Natural killer cell (primary cell): ENCODE measurements around the gene LTC4S. TPM values are rescaled to one million over a fixed set of nuclear protein-coding genes. Genes with fewer than 3 reads are reported as not detected.

ENCODE experiments used
- ATAC-seq, 3 donors: fragments of 150-1000 bp in 2 of 3; fragments of 200-7000 bp in 1 of 3; cut with Tn5 transposase; 1 replicate in 1 of 3; 2 replicates in 2 of 3; pipeline ENCODE4 v1.10.0; 2021; ENCODE audit warnings: mild to moderate bottlenecking in 2 of 3, moderate library complexity in 2 of 3
- DNase-seq, 2 donors: peaks; one replicate each; pipeline versions ENCODE4 v3.0.0 to v3.0.0-alpha.2; 2013 to 2021; ENCODE audit warnings: mixed read lengths in 1 of 2
- H3K27ac ChIP-seq: one replicate; pipeline ENCODE4 v1.5.1; 2013; ENCODE audit warnings: mild to moderate bottlenecking, low read length
- H3K27me3 ChIP-seq: one replicate; pipeline ENCODE4 v1.6.1; 2013; ENCODE audit warnings: low read length; ENCODE audit not compliant: control insufficient read depth, insufficient read depth
- H3K36me3 ChIP-seq: one replicate; pipeline ENCODE4 v1.6.1; 2013; ENCODE audit warnings: low read length; ENCODE audit not compliant: control insufficient read depth, insufficient read depth
- H3K4me1 ChIP-seq: one replicate; pipeline ENCODE4 v1.6.1; 2013; ENCODE audit warnings: low read length; ENCODE audit not compliant: control insufficient read depth, insufficient read depth
- H3K4me3 ChIP-seq: one replicate; pipeline ENCODE4 v1.5.1; 2013; ENCODE audit warnings: low read length
- H3K9me3 ChIP-seq: one replicate; pipeline ENCODE4 v1.6.1; 2013; ENCODE audit warnings: low read length; ENCODE audit not compliant: control insufficient read depth, insufficient read depth
- H3K27ac Mint-ChIP-seq, 2 donors: one replicate each; pipeline ENCODE4 v1.8.0; 2022; ENCODE audit warnings: mild to moderate bottlenecking in 2 of 2, mixed read lengths in 2 of 2, moderate library complexity in 1 of 2
- H3K27me3 Mint-ChIP-seq, 2 donors: one replicate each; pipeline ENCODE4 v1.8.0; 2022; ENCODE audit warnings: low read depth in 2 of 2, mixed read lengths in 2 of 2
- H3K36me3 Mint-ChIP-seq: one replicate; pipeline ENCODE4 v1.8.0; 2022; ENCODE audit warnings: mixed read lengths
- H3K4me1 Mint-ChIP-seq, 2 donors: one replicate each; pipeline ENCODE4 v1.8.0; 2022; ENCODE audit warnings: mixed read lengths in 2 of 2
- H3K4me3 Mint-ChIP-seq: one replicate; pipeline ENCODE4 v1.8.0; 2022; ENCODE audit warnings: mild to moderate bottlenecking, moderate library complexity, mixed read lengths
- H3K9me3 Mint-ChIP-seq, 2 donors: one replicate each; pipeline ENCODE4 v1.8.0; 2022; ENCODE audit warnings: mixed read lengths in 2 of 2
- WGBS: methylation state at CpG from one replicate; pipeline ENCODE4 v1.1.7; 2013; ENCODE audit warnings: missing lambda C conversion rate; ENCODE audit not compliant: insufficient coverage; 5-methylcytosine and 5-hydroxymethylcytosine counted together
- intact Hi-C: fragments of 100-400 bp; cut with micrococcal nuclease; formaldehyde crosslinking; loops from one replicate; pipeline ENCODE4 v1.14.2; 2022
- total RNA-seq, 4 donors: library from RNA; stranded (reverse); fragments of 120-200 nt in 1 of 4; gene quantifications; one replicate each; pipeline versions ENCODE4 v1.2.3 to v1.2.4, GENCODE V29; 2013 to 2022
- TF ChIP-seq, protein P1 (sequence below): fragments of 200-600 bp; IDR thresholded peaks from one replicate; pipeline ENCODE4 v1.8.0; 2022; ENCODE audit warnings: antibody characterized with exemption

LTC4S gene
- total RNA-seq, 3 donors from 2014 or later (not counting 1 experiment from before 2014, with no cell fraction given): 3.0 to 5.4 (median 3.5) TPM

DNA sequence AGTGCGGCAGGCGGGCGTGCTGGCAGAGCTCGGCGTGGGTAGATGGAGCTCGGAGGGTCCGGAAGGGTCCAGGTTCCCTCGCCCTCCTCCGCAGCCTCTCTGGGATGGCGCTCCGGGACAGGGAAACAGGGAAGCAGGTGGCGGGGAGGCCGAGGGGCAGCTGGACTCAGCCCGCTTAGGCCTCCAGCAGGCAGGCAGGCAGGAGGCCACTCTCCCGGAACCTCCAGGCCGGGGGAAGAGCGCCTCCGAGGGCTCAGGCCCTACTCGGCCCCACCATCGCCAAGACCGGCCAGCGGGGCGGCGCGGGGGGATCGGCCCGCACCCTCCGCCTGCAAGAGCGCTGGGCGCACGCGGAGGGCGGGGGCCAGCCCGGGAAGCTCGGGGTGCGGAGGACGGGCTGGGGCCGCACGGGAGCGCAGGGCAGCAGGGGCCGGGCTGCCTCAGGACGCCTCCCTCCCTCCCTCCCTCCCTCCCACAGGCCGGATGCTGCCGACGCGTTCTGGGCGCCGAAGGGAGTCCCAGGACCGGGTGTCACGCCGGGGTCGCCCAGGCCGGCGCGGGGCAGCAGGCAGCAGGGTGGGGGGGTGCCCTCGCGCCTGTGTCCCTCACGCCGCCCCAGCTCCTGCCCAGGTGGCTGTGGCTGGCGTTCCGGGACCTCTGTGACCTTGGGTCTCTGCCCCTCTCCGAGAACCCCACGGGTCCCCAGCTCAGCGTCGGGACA is 11.9 kb downstream of the LTC4S start:
- Mint-ChIP-seq H3K27me3 (no peaks in the 10 kb centered on the region), H3K36me3 (no peaks in the 10 kb centered on the region), H3K4me1 (peaks cover 13 to 29% of the 10 kb centered on the region in 2 donors), H3K9me3 (no peaks in the 10 kb centered on the region), H3K27ac (peak overlapping the region; percentile 62 to 82), H3K4me3 (peak overlapping the region; percentile 86)
- H3K27me3 ChIP-seq: no peaks in the 10 kb centered on the region
- ATAC-seq (peak; percentile 44 to 61 (median 48)), DNase-seq (peak; percentile 48 to 61)
- H3K36me3 ChIP-seq: no peaks in the 10 kb centered on the region
- no peaks in the 10 kb centered on the region for H3K9me3 ChIP-seq
- TF ChIP-seq, protein P1, sequence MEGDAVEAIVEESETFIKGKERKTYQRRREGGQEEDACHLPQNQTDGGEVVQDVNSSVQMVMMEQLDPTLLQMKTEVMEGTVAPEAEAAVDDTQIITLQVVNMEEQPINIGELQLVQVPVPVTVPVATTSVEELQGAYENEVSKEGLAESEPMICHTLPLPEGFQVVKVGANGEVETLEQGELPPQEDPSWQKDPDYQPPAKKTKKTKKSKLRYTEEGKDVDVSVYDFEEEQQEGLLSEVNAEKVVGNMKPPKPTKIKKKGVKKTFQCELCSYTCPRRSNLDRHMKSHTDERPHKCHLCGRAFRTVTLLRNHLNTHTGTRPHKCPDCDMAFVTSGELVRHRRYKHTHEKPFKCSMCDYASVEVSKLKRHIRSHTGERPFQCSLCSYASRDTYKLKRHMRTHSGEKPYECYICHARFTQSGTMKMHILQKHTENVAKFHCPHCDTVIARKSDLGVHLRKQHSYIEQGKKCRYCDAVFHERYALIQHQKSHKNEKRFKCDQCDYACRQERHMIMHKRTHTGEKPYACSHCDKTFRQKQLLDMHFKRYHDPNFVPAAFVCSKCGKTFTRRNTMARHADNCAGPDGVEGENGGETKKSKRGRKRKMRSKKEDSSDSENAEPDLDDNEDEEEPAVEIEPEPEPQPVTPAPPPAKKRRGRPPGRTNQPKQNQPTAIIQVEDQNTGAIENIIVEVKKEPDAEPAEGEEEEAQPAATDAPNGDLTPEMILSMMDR: no peak
- H3K27ac ChIP-seq: peak overlapping the region; percentile 76
- 13% methylated on average over 65 of the region's 65 CpGs for WGBS
- peaks cover 40% of the 10 kb centered on the region for H3K4me1 ChIP-seq
- intact Hi-C loops: loop anchor here (2.0 kb wide), 1 partner anchor 15 kb away; the partner anchor contains the start of gene SQSTM1
- H3K4me3 ChIP-seq: peak overlapping the region; percentile 58

DNA sequence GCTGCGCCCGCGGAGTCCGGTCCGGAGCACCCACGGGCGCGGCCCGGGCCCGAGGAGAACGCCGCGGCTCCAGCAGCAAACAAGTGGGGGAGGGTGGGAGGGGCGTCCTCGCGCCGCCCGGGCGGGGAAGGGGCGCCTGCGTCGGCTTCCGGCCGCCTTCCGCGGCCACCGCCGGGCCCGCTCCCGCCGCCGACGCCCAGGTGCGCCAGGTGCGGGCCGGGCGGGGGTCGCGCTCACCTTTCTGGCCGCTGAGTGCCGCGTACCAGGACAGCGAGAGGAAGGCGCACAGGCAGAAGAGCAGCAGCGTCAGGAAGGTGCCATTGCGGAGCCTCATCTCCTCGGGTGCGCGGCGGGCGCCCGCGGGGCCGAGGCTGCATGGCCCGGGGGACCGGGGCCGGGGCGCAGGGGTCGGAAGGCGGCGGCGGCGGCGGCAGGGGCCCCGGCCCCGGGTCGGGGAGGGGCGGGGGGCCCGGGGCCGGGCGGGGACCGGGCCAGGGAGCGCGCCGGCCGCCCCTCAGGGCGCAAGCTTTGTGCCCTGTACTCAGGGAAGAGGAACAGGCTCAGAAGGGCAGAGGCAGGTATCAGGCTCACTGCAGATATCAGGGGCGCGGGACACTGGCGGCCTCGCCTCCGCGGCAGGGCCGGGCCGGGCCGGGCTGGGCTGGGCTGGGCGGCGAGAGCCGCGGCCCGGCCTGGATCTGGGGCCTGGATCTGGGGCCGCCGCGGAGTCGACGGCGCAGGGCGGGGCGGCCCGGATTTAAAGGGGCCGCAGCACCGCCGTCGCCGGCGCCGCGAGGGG is 12.7 kb downstream of the LTC4S start, which contains the start of gene MGAT4B:
Gene MGAT4B (minus strand): TSS at position 617 of the 799 bp plus-strand sequence. CDS start 283 bp downstream, at position 334.
- no peaks in the 10 kb centered on the region for H3K27me3 ChIP-seq
- peak within 1 kb of the TSS; percentile 58 for H3K4me3 ChIP-seq
- H3K36me3 Mint-ChIP-seq: no peaks in the 10 kb centered on the region
- H3K4me1 Mint-ChIP-seq: peaks cover 13 to 29% of the 10 kb centered on the region in 2 donors
- TF ChIP-seq, protein P1: no peak
- H3K4me3 Mint-ChIP-seq: peak within 1 kb of the TSS; percentile 83
- ATAC-seq: peak; percentile 77 to 91 (median 81)
- H3K27ac Mint-ChIP-seq: peak within 1 kb of the TSS in 1 of 2 donors; percentile 82
- peak within 1 kb of the TSS; percentile 76 for H3K27ac ChIP-seq
- no peaks in the 10 kb centered on the region for H3K9me3 ChIP-seq
- H3K9me3 Mint-ChIP-seq: no peaks in the 10 kb centered on the region
- H3K4me1 ChIP-seq: peaks cover 40% of the 10 kb centered on the region
- under 1% methylated on average over 103 of the region's 108 CpGs for WGBS
- peak; percentile 70 to 78 for DNase-seq
- intact Hi-C loops: loop anchor here (2.0 kb wide), 1 partner anchor 14 kb away; the partner anchor contains the start of gene SQSTM1
- H3K36me3 ChIP-seq: no peaks in the 10 kb centered on the region
- H3K27me3 Mint-ChIP-seq: no peaks in the 10 kb centered on the region

DNA sequence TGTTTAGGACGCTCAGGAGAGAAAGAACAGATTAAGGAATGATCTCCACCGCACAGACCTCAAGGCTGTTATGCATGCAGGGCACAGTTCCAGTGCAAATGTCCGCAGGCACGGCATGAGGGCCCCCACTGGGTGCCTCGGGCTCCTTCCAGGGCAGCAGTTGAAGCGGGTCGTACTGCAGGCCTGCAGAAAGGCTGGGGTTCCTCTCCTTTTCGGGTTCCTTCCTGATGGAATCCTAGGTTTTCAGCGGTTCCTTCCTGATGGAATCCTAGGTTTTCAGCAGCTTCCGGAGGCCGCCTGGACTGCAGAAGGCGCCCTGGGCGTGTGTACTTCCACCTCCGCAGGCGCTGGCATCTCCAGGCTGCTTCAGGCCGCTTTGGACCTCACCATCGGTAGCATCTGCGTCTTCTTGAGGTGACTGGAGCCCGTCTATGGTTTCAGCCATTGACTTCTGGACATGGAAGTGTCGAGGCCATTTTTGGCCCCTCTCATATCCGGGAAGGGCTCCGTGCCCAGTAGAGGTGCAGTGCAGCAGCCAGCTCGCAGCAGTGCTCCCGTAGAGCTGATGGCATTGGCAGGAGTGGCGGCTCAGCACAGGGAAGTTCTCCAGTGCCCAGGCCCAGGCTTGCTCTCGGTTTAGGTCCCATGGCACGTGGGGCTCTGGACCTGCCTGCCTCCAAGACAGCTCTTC is 18.5 kb downstream of the LTC4S start:
- Histone ChIP-seq H3K27me3 (no peaks in the 10 kb centered on the region), H3K4me3 (no peak overlapping the region), H3K36me3 (no peaks in the 10 kb centered on the region), H3K4me1 (peaks cover 16% of the 10 kb centered on the region), H3K9me3 (no peaks in the 10 kb centered on the region), H3K27ac (no peak overlapping the region)
- Mint-ChIP-seq H3K9me3 (no peaks in the 10 kb centered on the region), H3K4me1 (no peaks in the 10 kb centered on the region), H3K27me3 (peaks cover 0 to 3% of the 10 kb centered on the region in 2 donors), H3K27ac (no peak overlapping the region), H3K36me3 (no peaks in the 10 kb centered on the region), H3K4me3 (no peak overlapping the region)
- intact Hi-C loops: no loop called here
- TF ChIP-seq, protein P1: no peak
- no peak for ATAC-seq
- WGBS: 97% methylated on average over 27 of the region's 27 CpGs
- no peak for DNase-seq
